ENCODE data around the gene CUBN. TPM values are rescaled to one million over a fixed set of nuclear protein-coding genes. Genes with fewer than 3 reads are reported as not detected.

The CUBN gene
- total and polyA plus RNA-seq, 7 experiments from 2014 or later, result 0.39 to 17.5 (median 7.0) TPM

- Mint-ChIP-seq H3K4me3 (no peak overlapping the region), H3K27me3 (peaks cover 0 to 22% (median 0%) of the 10 kb centered on the region in 5 donors), H3K4me1 (peaks cover 0 to 7% (median 3%) of the 10 kb centered on the region in 7 donors), H3K9me3 (no peaks in the 10 kb centered on the region), H3K27ac (peak overlapping the region in 1 of 9 donors; percentile 2), H3K36me3 (peaks cover 2 to 47% (median 24%) of the 10 kb centered on the region in 5 donors)
- Histone ChIP-seq H3K4me3 (ENCODE audit: low read length) (no peak overlapping the region), H3K9me3 (ENCODE audit: control insufficient read depth in 2 of 3, low read length in 3 of 3) (no peaks in the 10 kb centered on the region), H3K4me1 (ENCODE audit: control insufficient read depth in 2 of 2, insufficient read depth in 2 of 2, low read length in 2 of 2) (no peaks in the 10 kb centered on the region), H3K27ac (ENCODE audit: low read depth, low read length) (no peak overlapping the region), H3K36me3 (ENCODE audit: control insufficient read depth in 2 of 3, insufficient read depth in 3 of 3, low read length in 3 of 3) (peaks cover 0 to 16% (median 0%) of the 10 kb centered on the region in 3 experiments), H3K27me3 (ENCODE audit: control insufficient read depth in 2 of 2, insufficient read depth in 2 of 2, low read length in 2 of 2) (no peaks in the 10 kb centered on the region)
- ATAC-seq (peak; percentile 65), DNase-seq (peak in 1 of 9 donors; percentile 19)
- CTCF ChIA-PET, result no interaction called here
- intact Hi-C loops (cut with micrococcal nuclease), result loop anchor here in 1 of 2 donors (1.0 kb wide), 1 partner anchor 347 kb away; no protein-coding TSS in a partner anchor
- POLR2A ChIA-PET, result no interaction called here
Observed at GRCh38 chr10:16910793-16911164, 218.8 kb downstream of the CUBN start.

GRCh38 chr10:16909961-16910792 lies 219.4 kb downstream of the CUBN start:
- H3K36me3 Mint-ChIP-seq, result peaks cover 1 to 47% (median 20%) of the 10 kb centered on the region in 5 donors
- H3K9me3 Mint-ChIP-seq, result no peaks in the 10 kb centered on the region
- Histone ChIP-seq H3K36me3 (ENCODE audit: control insufficient read depth in 2 of 3, insufficient read depth in 3 of 3, low read length in 3 of 3) (peaks cover 0 to 16% (median 0%) of the 10 kb centered on the region in 3 experiments), H3K27me3 (ENCODE audit: control insufficient read depth in 2 of 2, insufficient read depth in 2 of 2, low read length in 2 of 2) (no peaks in the 10 kb centered on the region), H3K4me3 (ENCODE audit: low read length) (no peak overlapping the region), H3K27ac (ENCODE audit: low read depth, low read length) (no peak overlapping the region), H3K9me3 (ENCODE audit: control insufficient read depth in 2 of 3, low read length in 3 of 3) (no peaks in the 10 kb centered on the region), H3K4me1 (ENCODE audit: control insufficient read depth in 2 of 2, insufficient read depth in 2 of 2, low read length in 2 of 2) (no peaks in the 10 kb centered on the region)
- ATAC-seq (peak; percentile 59), DNase-seq (no peak)
- peaks cover 0 to 22% (median 0%) of the 10 kb centered on the region in 5 donors for H3K27me3 Mint-ChIP-seq
- CTCF ChIA-PET, result no interaction called here
- POLR2A ChIA-PET, result no interaction called here
- peak overlapping the region in 1 of 9 donors; percentile 46 for H3K27ac Mint-ChIP-seq
- H3K4me3 Mint-ChIP-seq, result no peak overlapping the region
- peaks cover 0 to 7% (median 3%) of the 10 kb centered on the region in 7 donors for H3K4me1 Mint-ChIP-seq
- intact Hi-C loops (cut with micrococcal nuclease), result loop anchor here in 1 of 2 donors (1.0 kb wide), 1 partner anchor 347 kb away; no protein-coding TSS in a partner anchor

- H3K36me3 ChIP-seq (ENCODE audit: control insufficient read depth in 2 of 3, insufficient read depth in 3 of 3, low read length in 3 of 3), result peaks cover 0 to 12% (median 0%) of the 10 kb centered on the region in 3 experiments
- no peaks in the 10 kb centered on the region for H3K9me3 Mint-ChIP-seq
- ATAC-seq, result no peak
- ChIA-PET CTCF (no interaction called here), POLR2A (no interaction called here)
- H3K27me3 Mint-ChIP-seq, result peaks cover 0 to 22% (median 0%) of the 10 kb centered on the region in 5 donors
- peaks cover 0 to 43% (median 16%) of the 10 kb centered on the region in 5 donors for H3K36me3 Mint-ChIP-seq
- H3K9me3 ChIP-seq (ENCODE audit: control insufficient read depth in 2 of 3, low read length in 3 of 3), result no peaks in the 10 kb centered on the region
- peak overlapping the region in 1 of 9 donors; percentile 21 for H3K27ac Mint-ChIP-seq
- H3K4me3 Mint-ChIP-seq, result no peak overlapping the region
- DNase-seq, result no peak
- H3K4me3 ChIP-seq (ENCODE audit: low read length), result no peak overlapping the region
- intact Hi-C loops (cut with micrococcal nuclease), result no loop called here
- H3K4me1 Mint-ChIP-seq, result peaks cover 0 to 7% (median 3%) of the 10 kb centered on the region in 7 donors
- no peak overlapping the region for H3K27ac ChIP-seq (ENCODE audit: low read depth, low read length)
- no peaks in the 10 kb centered on the region for H3K4me1 ChIP-seq (ENCODE audit: control insufficient read depth in 2 of 2, insufficient read depth in 2 of 2, low read length in 2 of 2)
- no peaks in the 10 kb centered on the region for H3K27me3 ChIP-seq (ENCODE audit: control insufficient read depth in 2 of 2, insufficient read depth in 2 of 2, low read length in 2 of 2)
Observed at GRCh38 chr10:16909271-16909767, 220.3 kb downstream of the CUBN start.

- Histone ChIP-seq H3K36me3 (ENCODE audit: control insufficient read depth in 2 of 3, insufficient read depth in 3 of 3, low read length in 3 of 3) (no peaks in the 10 kb centered on the region), H3K4me3 (ENCODE audit: low read length) (no peak overlapping the region), H3K9me3 (ENCODE audit: control insufficient read depth in 2 of 3, low read length in 3 of 3) (no peaks in the 10 kb centered on the region), H3K4me1 (ENCODE audit: control insufficient read depth in 2 of 2, insufficient read depth in 2 of 2, low read length in 2 of 2) (no peaks in the 10 kb centered on the region), H3K27ac (ENCODE audit: low read depth, low read length) (no peak overlapping the region), H3K27me3 (ENCODE audit: control insufficient read depth in 2 of 2, insufficient read depth in 2 of 2, low read length in 2 of 2) (no peaks in the 10 kb centered on the region)
- Mint-ChIP-seq H3K27me3 (peaks cover 0 to 21% (median 0%) of the 10 kb centered on the region in 5 donors), H3K36me3 (peaks cover under 1 to 36% (median 14%) of the 10 kb centered on the region in 5 donors), H3K27ac (no peak overlapping the region), H3K4me1 (peaks cover 0 to 8% (median 6%) of the 10 kb centered on the region in 7 donors), H3K9me3 (no peaks in the 10 kb centered on the region), H3K4me3 (no peak overlapping the region)
- ChIA-PET CTCF (interaction anchor here (1.3 kb wide), 1 partner anchor 525 kb away, joined by 3 read pairs; no protein-coding TSS in a partner anchor), POLR2A (interaction anchor here (0.6 kb wide), 1 partner anchor 170 kb away, joined by 4 read pairs; no protein-coding TSS in a partner anchor)
- ATAC-seq (no peak), DNase-seq (no peak)
- intact Hi-C loops (cut with micrococcal nuclease), result no loop called here
Observed at GRCh38 chr10:16907687-16908086, 221.9 kb downstream of the CUBN start.

GRCh38 chr10:16905320-16905719 lies 224.3 kb downstream of the CUBN start:
- no peak for ATAC-seq
- Histone ChIP-seq H3K9me3 (ENCODE audit: control insufficient read depth in 2 of 3, low read length in 3 of 3) (no peaks in the 10 kb centered on the region), H3K36me3 (ENCODE audit: control insufficient read depth in 2 of 3, insufficient read depth in 3 of 3, low read length in 3 of 3) (peaks cover 0 to 3% (median 0%) of the 10 kb centered on the region in 3 experiments), H3K27ac (ENCODE audit: low read depth, low read length) (no peak overlapping the region), H3K4me3 (ENCODE audit: low read length) (no peak overlapping the region), H3K27me3 (ENCODE audit: control insufficient read depth in 2 of 2, insufficient read depth in 2 of 2, low read length in 2 of 2) (no peaks in the 10 kb centered on the region), H3K4me1 (ENCODE audit: control insufficient read depth in 2 of 2, insufficient read depth in 2 of 2, low read length in 2 of 2) (no peaks in the 10 kb centered on the region)
- DNase-seq, result no peak
- intact Hi-C loops (cut with micrococcal nuclease), result no loop called here
- ChIA-PET POLR2A (interaction anchor here (1.1 kb wide), 1 partner anchor 137 kb away, joined by 3 read pairs; no protein-coding TSS in a partner anchor), CTCF (no interaction called here)
- H3K27me3 Mint-ChIP-seq, result peaks cover 0 to 13% (median 0%) of the 10 kb centered on the region in 5 donors
- no peak overlapping the region for H3K4me3 Mint-ChIP-seq
- H3K9me3 Mint-ChIP-seq, result no peaks in the 10 kb centered on the region
- peaks cover 0 to 7% (median 5%) of the 10 kb centered on the region in 7 donors for H3K4me1 Mint-ChIP-seq
- H3K36me3 Mint-ChIP-seq, result peaks cover 0 to 38% (median 18%) of the 10 kb centered on the region in 5 donors
- no peak overlapping the region for H3K27ac Mint-ChIP-seq

GRCh38 chr10:16904639-16905061 lies 225.0 kb downstream of the CUBN start:
- ChIA-PET POLR2A (no interaction called here), CTCF (interaction anchor here (0.6 to 0.8 kb wide), 2 partner anchors 10 to 687 kb away, joined by 3 read pairs; no protein-coding TSS in a partner anchor)
- Histone ChIP-seq H3K9me3 (ENCODE audit: control insufficient read depth in 2 of 3, low read length in 3 of 3) (no peaks in the 10 kb centered on the region), H3K4me3 (ENCODE audit: low read length) (no peak overlapping the region), H3K4me1 (ENCODE audit: control insufficient read depth in 2 of 2, insufficient read depth in 2 of 2, low read length in 2 of 2) (no peaks in the 10 kb centered on the region), H3K27ac (ENCODE audit: low read depth, low read length) (no peak overlapping the region), H3K27me3 (ENCODE audit: control insufficient read depth in 2 of 2, insufficient read depth in 2 of 2, low read length in 2 of 2) (no peaks in the 10 kb centered on the region), H3K36me3 (ENCODE audit: control insufficient read depth in 2 of 3, insufficient read depth in 3 of 3, low read length in 3 of 3) (peaks cover 0 to 3% (median 0%) of the 10 kb centered on the region in 3 experiments)
- no peak for DNase-seq
- Mint-ChIP-seq H3K36me3 (peaks cover 0 to 45% (median 19%) of the 10 kb centered on the region in 5 donors), H3K27ac (no peak overlapping the region), H3K27me3 (peaks cover 0 to 7% (median 0%) of the 10 kb centered on the region in 5 donors), H3K4me3 (no peak overlapping the region), H3K9me3 (no peaks in the 10 kb centered on the region), H3K4me1 (peaks cover 0 to 7% (median 4%) of the 10 kb centered on the region in 7 donors)
- no peak for ATAC-seq
- intact Hi-C loops (cut with micrococcal nuclease), result loop anchor here in 1 of 2 donors (5.0 kb wide), 1 partner anchor 98 kb away; no protein-coding TSS in a partner anchor

Measured in naive thymus-derived CD4-positive, alpha-beta T cell (primary cell).